Astrocyte of the spinal cord (primary cell): Measurements from ENCODE around the gene AAK1.
A peak's percentile ranks its signal among the peaks of the same experiment; 100 is the strongest.

Source experiments
- DNase-seq: peaks from one replicate; pipeline ENCODE4 v3.0.0; 2011; ENCODE audit warnings: low read depth, low spot score
- H3K4me3 ChIP-seq: 2 replicates; pipeline ENCODE4 v1.5.1; 2011; ENCODE audit warnings: low read depth, mild to moderate bottlenecking, low read length, moderate library complexity
- CTCF ChIP-seq: IDR thresholded peaks from 2 replicates; pipeline ENCODE4 v1.5.1; 2012; ENCODE audit warnings: low read depth, mild to moderate bottlenecking, low read length, inconsistent platforms
- in situ Hi-C: cut with HindIII; loops from 2 replicates; pipeline ENCODE4 v1.10.0; 2017; ENCODE audit warnings: low sequenced_read_pairs

The AAK1 gene

DNA sequence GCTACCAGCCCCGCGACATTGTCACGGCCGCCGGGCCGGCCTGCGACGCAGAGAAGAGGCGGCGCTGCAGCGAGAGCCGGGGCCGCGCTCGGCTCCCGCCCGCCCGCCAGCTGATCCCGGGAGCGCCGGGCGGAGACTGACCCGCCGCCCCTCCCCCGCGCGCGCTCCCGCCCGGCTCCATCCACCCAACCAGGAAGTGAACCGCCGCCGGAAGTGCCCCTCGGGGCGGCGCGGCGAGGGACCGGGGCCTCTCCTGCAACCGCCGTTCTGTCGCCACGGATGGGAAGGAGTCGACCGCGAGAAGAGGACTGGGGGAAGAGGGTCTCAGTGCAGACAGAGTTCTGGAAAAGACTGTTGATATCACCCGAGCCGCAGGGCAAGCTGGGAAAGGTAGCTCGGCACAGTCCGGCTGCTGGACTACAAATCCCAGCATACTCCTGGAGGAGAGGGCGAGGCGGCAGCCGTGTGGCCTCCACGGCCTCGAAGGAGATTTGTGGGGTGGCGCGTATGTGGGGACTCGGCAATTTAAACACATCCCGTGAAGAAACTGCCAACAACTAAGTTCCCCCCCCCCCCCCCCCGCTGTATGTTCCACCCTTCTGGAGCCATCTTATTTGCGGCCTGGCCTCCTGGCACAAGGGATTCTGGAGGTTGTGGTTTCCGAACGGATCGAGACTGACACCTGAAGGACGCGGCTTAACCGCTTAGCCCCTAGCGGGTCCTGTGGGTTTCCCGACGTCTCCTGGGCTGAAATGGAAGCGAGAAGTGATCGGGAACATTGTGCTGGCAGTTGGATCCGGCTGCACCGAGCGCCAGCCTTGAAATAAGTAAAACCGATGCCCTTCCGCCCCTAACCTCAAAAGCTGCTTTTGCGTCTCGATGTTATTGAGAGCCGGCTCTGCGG lies at the start of gene AAK1:
AAK1 (minus strand) TSS at position 138 of the 904 bp plus-strand sequence. CDS start 699 bp downstream, outside the sequence.
- no peak for TF ChIP-seq CTCF
- peak; percentile 91 for DNase-seq
- in situ Hi-C loops = no loop called here
- peak within 1 kb of the TSS; percentile 92 for H3K4me3 ChIP-seq

DNA sequence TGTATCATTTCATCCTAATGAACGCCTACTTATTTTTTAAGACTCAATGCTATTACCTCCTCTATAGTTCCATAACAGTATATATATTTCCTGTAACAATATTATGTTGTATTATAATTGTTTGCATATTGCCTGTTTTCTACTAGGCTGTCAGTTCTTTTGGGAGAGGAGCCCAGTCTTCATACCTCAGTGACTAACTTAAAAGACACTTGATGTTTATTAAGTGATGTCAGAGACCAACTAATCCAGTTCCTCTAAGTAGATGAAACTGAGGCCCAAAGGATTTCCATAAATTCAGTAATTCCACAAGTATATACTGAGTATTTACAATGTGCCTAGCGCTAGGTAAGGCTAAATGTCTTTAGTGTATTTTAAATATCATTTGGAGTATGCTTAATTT lies 48.9 kb upstream of the AAK1 start:
- no peak for TF ChIP-seq CTCF
- peak; percentile 48 for DNase-seq
- no peak overlapping the region for H3K4me3 ChIP-seq
- in situ Hi-C loops = no loop called here

DNA sequence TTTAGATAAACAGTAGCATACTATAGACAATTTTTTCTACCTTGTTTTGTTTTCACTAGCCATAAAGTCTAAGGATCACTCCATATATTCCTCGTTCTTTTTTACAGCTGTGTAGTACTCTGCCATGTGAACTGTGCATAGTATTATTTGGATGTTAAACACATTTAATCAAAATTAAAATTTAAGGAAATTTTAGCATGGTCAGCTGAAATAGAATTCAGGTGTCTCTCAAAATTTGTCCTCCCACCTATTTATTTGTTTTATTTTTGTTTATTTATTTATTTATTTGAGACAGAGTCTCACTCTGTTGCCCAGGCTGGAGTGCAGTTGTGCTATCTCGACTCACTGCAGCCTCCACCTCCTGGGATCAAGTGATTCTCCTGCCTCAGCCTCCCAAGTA lies 46.4 kb upstream of the AAK1 start:
- no peak overlapping the region for H3K4me3 ChIP-seq
- DNase-seq = no peak
- no peak for TF ChIP-seq CTCF
- in situ Hi-C loops = no loop called here

- no peak for TF ChIP-seq CTCF
- no peak for DNase-seq
- in situ Hi-C loops = no loop called here
- no peak overlapping the region for H3K4me3 ChIP-seq
Observed at GRCh38 chr2:69689466-69689865, 45.9 kb upstream of the AAK1 start.

DNA sequence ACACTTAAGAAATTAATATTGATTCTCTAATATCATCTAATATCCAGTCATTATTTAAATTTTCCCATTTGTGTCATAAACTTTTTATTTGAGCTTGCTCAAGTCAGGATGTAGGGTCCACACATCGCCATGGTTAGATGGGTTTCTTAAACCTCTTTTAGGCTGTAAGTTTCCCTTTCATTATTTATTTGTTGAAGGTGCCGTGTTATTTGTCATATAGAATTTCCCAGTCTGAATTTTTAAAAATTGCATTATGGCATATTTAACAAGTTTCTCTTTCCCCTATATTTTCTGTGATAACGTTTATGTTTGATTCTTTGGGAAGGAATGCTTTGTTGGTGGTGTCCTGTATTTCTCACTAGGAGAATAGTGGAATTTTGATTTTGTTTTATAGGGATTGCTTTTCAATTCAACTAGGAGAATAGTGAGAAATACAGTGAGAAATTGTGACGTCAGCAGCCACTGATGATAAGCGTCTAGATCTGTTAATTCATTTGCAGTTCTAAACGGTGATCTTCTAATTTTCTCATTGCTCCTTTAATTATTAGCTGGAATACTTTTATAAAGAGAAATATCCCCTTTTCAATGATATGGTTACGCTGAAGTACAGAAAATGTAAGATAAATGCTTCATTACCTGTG lies 44.6 kb upstream of the AAK1 start:
- DNase-seq = no peak
- H3K4me3 ChIP-seq = no peak overlapping the region
- in situ Hi-C loops = no loop called here
- TF ChIP-seq CTCF = no peak

GRCh38 chr2:69686813-69687212 lies 43.3 kb upstream of the AAK1 start:
- no peak for DNase-seq
- in situ Hi-C loops = no loop called here
- H3K4me3 ChIP-seq = no peak overlapping the region
- no peak for TF ChIP-seq CTCF
